Measurements from ENCODE around the gene RXFP1.

RXFP1 gene

GRCh38 chr4:158521484-158522088 lies at the start of gene RXFP1:
Gene RXFP1 (plus strand): TSS chr4:158521882. CDS start chr4:158521977, 95 bp downstream.
- H3K4me3 ChIP-seq (ENCODE audit: low read depth, low read length): no peak within 1 kb of the TSS
- in situ Hi-C loops (cut with HindIII; ENCODE audit: low sequenced_read_pairs): no loop called here
- DNase-seq (ENCODE audit: low read depth): no peak
- TF ChIP-seq CTCF (IDR thresholded peaks at IDR 0.05; ENCODE audit: low read depth, low read length, missing control alignments): no peak

DNA sequence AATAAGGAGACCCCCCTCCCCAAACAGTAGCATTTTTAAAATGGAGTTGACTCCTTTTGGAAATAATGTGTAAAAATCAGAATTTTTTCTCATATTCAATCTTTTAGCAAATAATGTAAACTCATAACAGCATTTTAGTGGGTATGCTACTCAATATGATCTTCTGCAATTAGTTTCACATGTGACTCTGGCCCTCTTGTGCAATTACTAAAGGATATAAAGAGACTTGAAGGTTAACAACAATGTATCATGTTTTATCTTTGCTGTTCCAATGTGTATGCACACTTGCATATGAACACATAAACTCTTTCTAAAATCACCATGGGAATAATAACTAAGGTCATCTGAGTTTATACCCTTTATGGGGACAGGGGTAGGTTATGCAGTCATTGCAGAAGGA lies 39.9 kb upstream of the RXFP1 start:
- DNase-seq (ENCODE audit: low read depth): no peak
- H3K4me3 ChIP-seq (ENCODE audit: low read depth, low read length): no peak overlapping the region
- in situ Hi-C loops (cut with HindIII; ENCODE audit: low sequenced_read_pairs): no loop called here
- TF ChIP-seq CTCF (IDR thresholded peaks at IDR 0.05; ENCODE audit: low read depth, low read length, missing control alignments): no peak

GRCh38 chr4:158484173-158484885 lies 37.4 kb upstream of the RXFP1 start:
- in situ Hi-C loops (cut with HindIII; ENCODE audit: low sequenced_read_pairs): no loop called here
- DNase-seq (ENCODE audit: low read depth): peak; percentile 31
- TF ChIP-seq CTCF (IDR thresholded peaks at IDR 0.05; ENCODE audit: low read depth, low read length, missing control alignments): no peak
- no peak overlapping the region for H3K4me3 ChIP-seq (ENCODE audit: low read depth, low read length)

DNA sequence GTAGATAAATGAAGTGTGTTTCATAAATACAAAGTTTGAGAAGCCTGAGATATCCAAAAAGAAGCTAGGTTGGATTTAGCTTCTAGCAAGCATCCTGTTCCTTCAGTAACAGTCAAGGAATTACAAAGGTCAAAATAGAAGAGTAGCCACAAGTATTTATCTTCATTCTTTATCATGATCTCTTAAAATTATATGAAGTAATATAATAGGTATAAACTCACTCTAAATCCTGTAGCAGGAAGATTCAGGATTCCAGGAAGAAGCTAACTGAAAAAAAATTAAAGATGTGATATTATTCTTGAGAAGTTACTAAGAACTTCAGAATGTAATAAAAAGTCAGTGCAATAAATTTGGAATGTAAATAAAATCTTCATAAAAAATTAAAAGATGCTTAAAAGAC lies 31.1 kb upstream of the RXFP1 start:
- DNase-seq (ENCODE audit: low read depth): no peak
- in situ Hi-C loops (cut with HindIII; ENCODE audit: low sequenced_read_pairs): no loop called here
- no peak overlapping the region for H3K4me3 ChIP-seq (ENCODE audit: low read depth, low read length)
- TF ChIP-seq CTCF (IDR thresholded peaks at IDR 0.05; ENCODE audit: low read depth, low read length, missing control alignments): no peak

GRCh38 chr4:158492391-158492790 lies 29.3 kb upstream of the RXFP1 start:
- H3K4me3 ChIP-seq (ENCODE audit: low read depth, low read length): no peak overlapping the region
- no peak for DNase-seq (ENCODE audit: low read depth)
- in situ Hi-C loops (cut with HindIII; ENCODE audit: low sequenced_read_pairs): no loop called here
- no peak for TF ChIP-seq CTCF (IDR thresholded peaks at IDR 0.05; ENCODE audit: low read depth, low read length, missing control alignments)

DNA sequence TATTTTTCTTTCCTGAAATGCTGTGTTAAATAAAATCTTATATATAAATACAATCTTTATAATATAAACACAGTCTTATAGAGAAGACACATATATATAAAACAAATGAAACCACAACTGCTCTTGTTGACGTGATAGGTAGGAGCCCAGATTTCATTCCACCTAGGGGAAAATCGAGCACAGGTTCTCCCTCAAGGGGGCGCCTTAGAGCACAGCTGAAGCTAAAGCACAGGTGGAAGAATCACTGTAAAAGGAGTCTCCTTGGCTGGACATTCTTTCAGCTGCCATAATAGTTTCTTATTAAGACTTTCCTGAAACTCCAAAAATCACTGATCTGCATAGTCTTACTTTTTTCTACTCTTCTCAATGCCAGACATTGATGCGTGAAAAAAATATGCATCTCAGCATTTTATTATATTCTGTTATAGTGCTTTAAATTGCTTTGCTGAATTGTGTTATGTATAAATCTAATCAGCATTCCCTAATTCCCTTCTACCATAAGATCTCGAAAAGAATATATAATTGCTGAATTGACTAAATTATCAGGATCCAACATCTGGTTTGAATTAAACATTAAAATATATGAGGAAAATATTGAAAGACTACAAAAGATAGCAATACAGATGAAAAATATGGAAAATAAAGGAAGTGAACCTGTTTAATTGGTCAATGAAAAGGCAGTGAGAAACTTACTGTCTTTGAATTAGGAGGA lies 25.5 kb upstream of the RXFP1 start:
- no peak overlapping the region for H3K4me3 ChIP-seq (ENCODE audit: low read depth, low read length)
- DNase-seq (ENCODE audit: low read depth): no peak
- in situ Hi-C loops (cut with HindIII; ENCODE audit: low sequenced_read_pairs): no loop called here
- peak; percentile 26 for TF ChIP-seq CTCF (IDR thresholded peaks at IDR 0.05; ENCODE audit: low read depth, low read length, missing control alignments)

Data from astrocyte of the cerebellum (primary cell).